DOHH2 (cell line): ENCODE results near the gene TOR2A.

Experiments
- H3F3A ChIP-seq: fragments of 200-600 bp; sonication (generic), shearing (Covaris generic); 2 replicates; pipeline ENCODE4 v1.6.0; 2016; ENCODE audit warnings: antibody characterized with exemption, mild to moderate bottlenecking; ENCODE audit not compliant: control insufficient read depth, insufficient read depth
- H3K27ac ChIP-seq: fragments of 200-600 bp; sonication (generic); 2 replicates; pipeline ENCODE4 v1.5.1; 2014; ENCODE audit warnings: low read depth, mild to moderate bottlenecking, low read length, moderate library complexity
- H3K27me3 ChIP-seq: fragments of 200-600 bp; sonication (generic); 2 replicates; pipeline ENCODE4 v1.6.1; 2014; ENCODE audit warnings: mild to moderate bottlenecking, low read length, mixed read lengths; ENCODE audit not compliant: control insufficient read depth
- H3K36me3 ChIP-seq: fragments of 200-600 bp; sonication (generic); 2 replicates; pipeline ENCODE4 v1.6.1; 2014; ENCODE audit warnings: mild to moderate bottlenecking, low read length, moderate library complexity, mixed read lengths; ENCODE audit not compliant: control insufficient read depth
- H3K4me1 ChIP-seq: fragments of 200-600 bp; sonication (generic); 2 replicates; pipeline ENCODE4 v1.6.1; 2014; ENCODE audit warnings: mild to moderate bottlenecking, low read length, mixed read lengths; ENCODE audit not compliant: control insufficient read depth
- H3K4me2 ChIP-seq: fragments of 200-600 bp; sonication (generic); 2 replicates; pipeline ENCODE4 v1.6.0; 2014; ENCODE audit warnings: mild to moderate bottlenecking, low read length, moderate library complexity
- H3K4me3 ChIP-seq: fragments of 200-600 bp; sonication (generic); 2 replicates; pipeline ENCODE4 v1.5.1; 2014; ENCODE audit warnings: mild to moderate bottlenecking, low read length, mixed read lengths
- H3K79me2 ChIP-seq: fragments of 200-600 bp; sonication (generic); 2 replicates; pipeline ENCODE4 v1.6.1; 2014; ENCODE audit warnings: mild to moderate bottlenecking, low read length, mixed read lengths; ENCODE audit not compliant: control insufficient read depth
- H3K9me2 ChIP-seq: fragments of 200-600 bp; sonication (generic); replicated peaks from 2 replicates; pipeline ENCODE4 v1.6.1; 2014; ENCODE audit warnings: mild to moderate bottlenecking, low read length, mixed read lengths; ENCODE audit not compliant: control insufficient read depth
- H3K9me3 ChIP-seq: fragments of 200-600 bp; sonication (generic); 2 replicates; pipeline ENCODE4 v1.6.1; 2014; ENCODE audit warnings: antibody characterized with exemption, low read length, mixed read lengths; ENCODE audit not compliant: control insufficient read depth, insufficient read depth
- H4K20me1 ChIP-seq: fragments of 200-600 bp; sonication (generic); 2 replicates; pipeline ENCODE4 v1.6.0; 2014; ENCODE audit warnings: low read depth, mild to moderate bottlenecking, antibody characterized with exemption, low read length, moderate library complexity; ENCODE audit not compliant: control insufficient read depth, insufficient read depth
- CTCF ChIP-seq: fragments of 200-600 bp; sonication (generic); IDR thresholded peaks from one replicate; pipeline ENCODE4 v1.5.1; 2014; ENCODE audit warnings: antibody characterized with exemption, mild to moderate bottlenecking, low read depth, low read length; ENCODE audit not compliant: poor library complexity, severe bottlenecking
- EZH2phosphoT487 ChIP-seq: fragments of 200-600 bp; sonication (generic); IDR thresholded peaks from 2 replicates; pipeline ENCODE4 v1.6.1; 2017; ENCODE audit warnings: borderline replicate concordance, mild to moderate bottlenecking, antibody characterized with exemption, low read length, moderate library complexity, mixed read lengths

Gene TOR2A

GRCh38 chr9:127763918-127764384 lies 28.9 kb upstream of the TOR2A start:
- Histone ChIP-seq H3K4me1 (peaks cover 14% of the 10 kb centered on the region), H3K36me3 (peaks cover 15% of the 10 kb centered on the region), H3K4me3 (no peak overlapping the region), H3K27me3 (no peaks in the 10 kb centered on the region), H3K4me2 (no peak overlapping the region), H3K79me2 (peaks cover 3% of the 10 kb centered on the region), H3K9me3 (no peaks in the 10 kb centered on the region), H3K9me2 (no peaks in the 10 kb centered on the region), H4K20me1 (no peaks in the 10 kb centered on the region; the same call in 1 of the 2 replicates), H3K27ac (no peak overlapping the region), H3F3A (no peaks in the 10 kb centered on the region)
- TF ChIP-seq CTCF (peak; percentile 69), EZH2phosphoT487 (no peak)

- no peaks in the 10 kb centered on the region for H3K27me3 ChIP-seq
- H3K4me1 ChIP-seq: peaks cover under 1% of the 10 kb centered on the region
- peaks cover 4% of the 10 kb centered on the region; the same call in 1 of the 2 replicates for H3K36me3 ChIP-seq
- H3K27ac ChIP-seq: no peak overlapping the region
- no peaks in the 10 kb centered on the region for H3K9me2 ChIP-seq
- H4K20me1 ChIP-seq: no peaks in the 10 kb centered on the region; the same call in 1 of the 2 replicates
- H3K4me3 ChIP-seq: no peak overlapping the region
- H3K79me2 ChIP-seq: no peaks in the 10 kb centered on the region
- H3K4me2 ChIP-seq: no peak overlapping the region
- H3F3A ChIP-seq: no peaks in the 10 kb centered on the region
- TF ChIP-seq EZH2phosphoT487: no peak
- no peak for TF ChIP-seq CTCF
- H3K9me3 ChIP-seq: no peaks in the 10 kb centered on the region
Measured at GRCh38 chr9:127762111-127762676, 27.1 kb upstream of the TOR2A start.

GRCh38 chr9:127761491-127761956 lies 26.4 kb upstream of the TOR2A start:
- no peak overlapping the region for H3K4me2 ChIP-seq
- TF ChIP-seq EZH2phosphoT487 (no peak), CTCF (no peak)
- H3K79me2 ChIP-seq: no peaks in the 10 kb centered on the region
- H3K4me3 ChIP-seq: no peak overlapping the region
- no peaks in the 10 kb centered on the region; the same call in 1 of the 2 replicates for H4K20me1 ChIP-seq
- no peak overlapping the region for H3K27ac ChIP-seq
- H3K9me3 ChIP-seq: no peaks in the 10 kb centered on the region
- no peaks in the 10 kb centered on the region; the same call in 1 of the 2 replicates for H3K36me3 ChIP-seq
- no peaks in the 10 kb centered on the region for H3K27me3 ChIP-seq
- H3F3A ChIP-seq: no peaks in the 10 kb centered on the region
- H3K9me2 ChIP-seq: no peaks in the 10 kb centered on the region
- H3K4me1 ChIP-seq: no peaks in the 10 kb centered on the region
